GM12892 (cell line): ENCODE measurements around the gene C2CD4C.

Experiments used
- DNase-seq: peaks from one replicate; pipeline ENCODE4 v3.0.0; 2011; ENCODE audit not compliant: insufficient read length
- FAIRE-seq: peaks from 2 replicates; lab custom pipeline; 2011; peaks lifted over from hg19 to GRCh38; lab: Jason Lieb, UNC
- POLR2A ChIP-seq: IDR thresholded peaks from 2 replicates; pipeline ENCODE4 v1.6.1; 2011; ENCODE audit warnings: low read depth, low read length, control low read depth
- POLR2AphosphoS5 ChIP-seq: IDR thresholded peaks from 2 replicates; pipeline ENCODE4 v1.6.1; 2011; ENCODE audit warnings: low read depth, low read length, control low read depth
- TAF1 ChIP-seq: IDR thresholded peaks from 2 replicates; pipeline ENCODE4 v1.6.1; 2011; ENCODE audit warnings: low read depth, mild to moderate bottlenecking, control low read depth, low read length, borderline replicate concordance

C2CD4C gene

GRCh38 chr19:409516-410242 lies 732 bp upstream of the C2CD4C start:
- FAIRE-seq (no peak), DNase-seq (no peak)
- TF ChIP-seq TAF1: no peak

DNA sequence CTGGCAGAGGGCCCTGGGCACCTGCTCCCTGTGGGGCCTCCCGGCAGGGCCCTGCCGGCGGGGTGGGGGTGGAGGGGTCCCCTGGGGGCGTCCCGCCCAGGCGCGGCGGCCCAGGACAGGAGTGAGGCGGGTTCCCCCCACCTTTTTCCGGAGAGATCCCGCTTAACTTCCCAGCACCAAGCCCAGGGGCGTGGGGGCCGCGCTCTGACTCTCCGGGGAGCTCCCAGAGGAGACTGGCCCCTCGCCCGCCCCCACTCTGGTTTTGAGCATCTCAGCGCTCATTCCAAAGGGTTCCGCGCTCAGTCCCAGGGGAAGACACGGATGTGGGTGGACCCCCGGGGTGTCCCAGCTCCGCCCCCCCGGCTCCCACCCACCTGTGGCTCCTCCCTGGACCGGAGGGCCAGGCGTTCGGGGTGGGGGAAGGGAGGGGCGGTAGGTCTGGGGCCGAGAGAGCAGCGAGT lies 476 bp downstream of the C2CD4C start:
- TF ChIP-seq POLR2AphosphoS5: no peak
- no peak for TF ChIP-seq TAF1
- no peak for TF ChIP-seq POLR2A
- FAIRE-seq: no peak
- DNase-seq: no peak

- DNase-seq (no peak), FAIRE-seq (no peak)
- TF ChIP-seq POLR2AphosphoS5: no peak
- TF ChIP-seq TAF1: no peak
- no peak for TF ChIP-seq POLR2A
Observed at GRCh38 chr19:407511-408440, 1.2 kb downstream of the C2CD4C start.

- DNase-seq (no peak), FAIRE-seq (no peak)
- TF ChIP-seq POLR2AphosphoS5: no peak
- TF ChIP-seq TAF1: no peak
- TF ChIP-seq POLR2A: no peak
Observed at GRCh38 chr19:406971-407510, 1.9 kb downstream of the C2CD4C start.

DNA sequence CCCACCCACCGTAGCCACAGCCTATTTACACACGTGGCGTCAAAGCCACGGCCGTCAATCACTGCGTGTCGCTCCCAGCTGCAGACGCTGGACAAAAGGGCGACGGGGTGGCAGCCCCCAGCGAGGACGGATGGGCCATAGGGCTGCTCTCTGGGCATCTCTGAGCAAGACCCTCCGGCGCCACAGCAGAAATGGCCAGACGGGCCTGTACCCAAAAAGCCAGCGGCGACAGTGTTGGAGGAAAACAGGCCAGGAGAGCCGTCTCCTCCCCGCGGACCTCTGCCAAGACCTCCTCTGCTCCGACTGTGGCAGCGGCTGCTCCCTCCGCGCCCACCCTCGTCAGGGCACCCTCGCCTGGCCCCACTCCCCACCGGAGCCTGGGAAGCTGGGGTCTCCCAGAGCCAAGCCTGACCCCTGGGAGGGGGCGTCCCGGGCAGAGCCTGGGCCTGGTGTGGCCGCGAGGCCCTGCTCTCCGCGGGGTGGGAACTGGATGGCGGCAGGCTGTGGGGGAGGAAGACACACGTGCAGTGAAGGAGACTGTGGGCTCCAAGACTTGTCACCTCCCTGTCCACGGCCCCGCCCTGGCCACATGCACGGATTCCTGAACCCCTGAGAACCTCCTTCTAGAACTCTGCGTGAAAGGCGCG lies 2.7 kb downstream of the C2CD4C start:
- DNase-seq: no peak
- no peak for FAIRE-seq
- TF ChIP-seq TAF1: no peak
- TF ChIP-seq POLR2A: no peak
- TF ChIP-seq POLR2AphosphoS5: no peak

DNA sequence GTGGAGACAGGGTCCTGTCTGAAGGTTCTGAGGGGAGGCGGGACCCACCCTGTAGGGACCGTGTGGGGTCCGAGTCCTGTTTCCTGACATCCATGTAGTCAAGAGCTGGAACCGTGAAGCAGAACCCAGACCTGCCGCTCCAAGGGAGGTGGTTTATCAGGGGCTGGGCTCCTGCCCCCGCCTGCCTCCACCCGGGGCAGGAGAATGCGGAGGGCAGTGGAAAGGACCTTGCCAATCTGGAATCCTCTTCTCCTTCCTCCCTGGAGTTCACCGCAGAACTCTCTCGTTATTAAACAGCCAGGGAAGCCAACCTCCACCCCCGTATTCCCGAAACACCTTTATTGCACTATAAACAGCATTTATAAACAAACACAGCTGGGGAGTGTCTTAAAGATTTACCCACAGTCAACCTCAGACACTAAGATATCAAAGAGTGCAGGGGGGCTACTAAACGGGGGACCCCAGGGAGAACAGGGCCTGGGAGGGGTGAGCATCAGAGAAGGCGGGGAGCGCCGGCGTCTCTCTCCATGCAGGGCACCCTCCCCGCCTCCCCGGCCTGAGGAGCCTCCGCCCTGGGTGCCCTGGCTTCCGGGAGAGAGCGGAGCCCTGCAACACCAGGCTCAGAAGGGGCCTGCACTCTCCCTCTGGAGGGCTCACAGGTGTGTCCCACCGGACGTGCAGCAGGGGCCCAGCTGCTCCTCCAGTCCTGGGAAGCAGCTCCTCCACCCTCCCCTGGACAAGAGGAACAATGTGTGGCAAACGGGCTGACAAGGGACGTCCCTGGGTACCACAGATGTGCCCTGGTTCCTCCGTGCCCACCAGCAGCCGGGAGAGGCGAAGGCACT lies 3.6 kb downstream of the C2CD4C start:
- FAIRE-seq (no peak), DNase-seq (no peak)
- no peak for TF ChIP-seq TAF1
- TF ChIP-seq POLR2A: no peak
- no peak for TF ChIP-seq POLR2AphosphoS5

DNA sequence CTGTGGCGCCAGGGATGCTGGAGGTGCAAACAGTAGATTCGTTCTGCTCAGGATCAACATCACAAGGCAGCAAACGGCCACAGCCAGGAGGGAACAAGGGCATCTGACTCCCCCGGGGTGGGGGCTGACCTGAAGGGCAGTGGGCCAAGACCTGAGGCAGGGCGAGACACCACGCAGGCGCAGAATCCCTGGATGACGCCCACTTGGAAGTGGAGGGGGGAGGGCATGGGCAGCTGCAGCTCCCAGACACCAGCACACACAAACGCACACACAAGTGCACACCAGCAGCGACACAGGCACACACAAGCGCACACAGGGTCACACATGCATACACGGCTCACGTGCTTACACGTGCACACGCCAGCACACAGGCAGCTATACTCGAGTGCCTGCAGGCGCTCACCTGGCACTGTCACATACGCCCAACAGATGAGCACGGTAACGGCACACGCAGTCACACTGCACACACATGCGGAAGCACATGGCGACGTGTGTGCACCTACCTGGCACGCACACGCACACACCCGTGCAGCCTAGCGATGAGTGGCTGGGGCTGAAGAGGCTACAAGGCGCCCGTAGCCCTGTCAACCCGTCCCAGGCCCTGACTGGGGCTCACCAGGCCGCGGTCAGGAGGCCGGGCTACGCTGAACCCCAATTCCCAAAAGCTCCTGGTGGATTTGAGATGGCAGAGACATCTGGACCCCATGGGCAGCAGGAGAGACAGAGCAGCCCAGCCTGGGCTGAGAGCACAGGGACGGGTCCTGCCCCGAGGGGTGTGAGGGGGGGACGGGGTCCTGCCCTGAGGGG lies 5.5 kb downstream of the C2CD4C start:
- DNase-seq (no peak), FAIRE-seq (no peak)
- TF ChIP-seq TAF1: no peak
- TF ChIP-seq POLR2AphosphoS5: no peak

DNA sequence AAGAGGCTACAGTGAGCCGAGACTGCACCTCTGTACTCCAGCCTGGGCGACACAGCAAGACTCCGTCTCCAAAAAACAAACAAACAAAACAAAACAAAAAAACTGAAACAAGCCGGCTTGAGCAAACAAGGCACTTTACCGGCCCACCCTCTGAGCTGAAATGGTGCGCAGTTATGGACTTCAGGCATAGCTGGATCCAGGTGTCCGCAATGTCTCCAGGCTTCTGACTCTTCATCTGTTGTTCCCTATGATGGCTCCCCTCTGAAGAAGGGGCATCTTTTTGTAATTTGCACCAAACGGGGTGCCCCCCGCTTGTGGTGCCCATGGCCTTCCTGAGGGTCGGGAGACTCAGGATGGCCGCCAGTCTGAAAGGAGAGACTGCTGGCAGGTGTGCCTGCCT lies 6.2 kb downstream of the C2CD4C start:
- no peak for TF ChIP-seq TAF1
- no peak for TF ChIP-seq POLR2AphosphoS5
- no peak for TF ChIP-seq POLR2A
- DNase-seq (no peak), FAIRE-seq (no peak)

DNA sequence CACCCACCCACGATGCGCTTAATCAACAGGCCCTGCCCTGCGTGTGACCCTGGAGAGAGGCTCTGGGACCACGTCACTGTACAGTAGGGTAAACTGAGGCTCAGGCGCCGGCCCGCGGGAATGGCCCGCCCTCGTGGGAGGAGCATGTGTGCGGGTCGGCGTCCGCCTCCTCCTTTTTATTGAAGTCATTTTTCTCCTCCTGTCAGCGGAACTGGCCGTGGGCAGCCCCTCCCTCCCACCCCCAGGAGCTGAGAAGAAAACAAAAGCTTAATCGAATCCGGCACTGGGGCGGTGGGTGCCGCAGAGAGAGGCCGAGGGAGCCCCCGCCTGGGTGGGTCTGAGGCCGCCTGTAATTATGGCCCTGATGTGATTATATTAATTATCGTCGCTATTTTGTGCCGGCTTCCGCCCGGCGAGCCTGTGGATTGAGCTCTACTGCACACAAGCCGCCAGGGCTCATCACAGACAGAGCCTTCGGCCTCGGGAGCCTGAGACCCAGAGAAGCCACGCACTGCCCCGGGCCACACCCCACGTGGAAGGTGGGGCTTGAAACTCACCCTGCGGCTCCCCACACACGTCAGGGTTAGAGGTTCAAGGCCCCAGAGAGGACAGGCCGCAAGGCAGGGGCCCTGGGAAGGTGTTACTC lies 7.0 kb downstream of the C2CD4C start:
- no peak for FAIRE-seq
- DNase-seq: no peak
- no peak for TF ChIP-seq TAF1
- no peak for TF ChIP-seq POLR2A
- TF ChIP-seq POLR2AphosphoS5: no peak
